Gastrocnemius medialis (tissue), 4 donors: ENCODE measurements around the gene IGSF9B.

Experiments
- POLR2A ChIP-seq, 2 donors: fragments of 450-650 bp; IDR thresholded peaks; one replicate each; pipeline ENCODE4 v1.6.1; 2017; ENCODE audit warnings: antibody characterized with exemption in 2 of 2, mild to moderate bottlenecking in 2 of 2, moderate library complexity in 2 of 2
- TF ChIP-seq, protein P1 (sequence below), 5 experiments: fragments of 450-650 bp in 3 of 5; fragments of 200-600 bp in 2 of 5; sonication (generic) in 2 of 5; IDR thresholded peaks in 4 of 5; conservative IDR thresholded peaks in 1 of 5; 1 replicate in 4 of 5; 2 replicates in 1 of 5; pipeline ENCODE4 v1.5.1; 2016 to 2019; ENCODE audit warnings: antibody characterized with exemption in 5 of 5, mild to moderate bottlenecking in 3 of 5, moderate library complexity in 3 of 5

DNA sequence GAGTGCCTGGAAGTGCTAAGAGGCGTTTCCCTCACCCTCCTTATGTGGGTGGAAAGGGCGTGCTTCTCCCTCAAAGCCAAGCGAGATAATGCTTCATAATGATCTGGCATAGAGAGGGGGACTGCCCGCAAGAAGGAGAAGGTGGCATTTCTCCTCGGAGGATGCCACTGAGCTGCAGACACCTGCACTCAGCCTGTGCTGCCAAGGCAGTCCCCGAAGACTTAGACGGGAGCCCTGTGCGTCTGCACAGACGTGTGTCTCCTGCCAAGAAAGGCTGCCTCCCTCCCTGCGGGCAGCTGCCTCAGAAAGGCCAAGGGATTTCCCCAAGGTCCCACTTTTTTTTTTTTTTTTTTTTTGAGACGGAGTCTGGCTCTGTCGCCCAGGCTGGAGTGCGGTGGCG is 63.4 kb downstream of the IGSF9B start:
- TF ChIP-seq POLR2A (IDR thresholded peaks at IDR 0.05): no peak
- TF ChIP-seq, protein P1, sequence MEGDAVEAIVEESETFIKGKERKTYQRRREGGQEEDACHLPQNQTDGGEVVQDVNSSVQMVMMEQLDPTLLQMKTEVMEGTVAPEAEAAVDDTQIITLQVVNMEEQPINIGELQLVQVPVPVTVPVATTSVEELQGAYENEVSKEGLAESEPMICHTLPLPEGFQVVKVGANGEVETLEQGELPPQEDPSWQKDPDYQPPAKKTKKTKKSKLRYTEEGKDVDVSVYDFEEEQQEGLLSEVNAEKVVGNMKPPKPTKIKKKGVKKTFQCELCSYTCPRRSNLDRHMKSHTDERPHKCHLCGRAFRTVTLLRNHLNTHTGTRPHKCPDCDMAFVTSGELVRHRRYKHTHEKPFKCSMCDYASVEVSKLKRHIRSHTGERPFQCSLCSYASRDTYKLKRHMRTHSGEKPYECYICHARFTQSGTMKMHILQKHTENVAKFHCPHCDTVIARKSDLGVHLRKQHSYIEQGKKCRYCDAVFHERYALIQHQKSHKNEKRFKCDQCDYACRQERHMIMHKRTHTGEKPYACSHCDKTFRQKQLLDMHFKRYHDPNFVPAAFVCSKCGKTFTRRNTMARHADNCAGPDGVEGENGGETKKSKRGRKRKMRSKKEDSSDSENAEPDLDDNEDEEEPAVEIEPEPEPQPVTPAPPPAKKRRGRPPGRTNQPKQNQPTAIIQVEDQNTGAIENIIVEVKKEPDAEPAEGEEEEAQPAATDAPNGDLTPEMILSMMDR (IDR thresholded peaks at IDR 0.05 in 4 of 5, conservative IDR thresholded peaks at IDR 0.05 in 1 of 5): no peak
